ENCODE data around the gene DTHD1.

Gene DTHD1

DNA sequence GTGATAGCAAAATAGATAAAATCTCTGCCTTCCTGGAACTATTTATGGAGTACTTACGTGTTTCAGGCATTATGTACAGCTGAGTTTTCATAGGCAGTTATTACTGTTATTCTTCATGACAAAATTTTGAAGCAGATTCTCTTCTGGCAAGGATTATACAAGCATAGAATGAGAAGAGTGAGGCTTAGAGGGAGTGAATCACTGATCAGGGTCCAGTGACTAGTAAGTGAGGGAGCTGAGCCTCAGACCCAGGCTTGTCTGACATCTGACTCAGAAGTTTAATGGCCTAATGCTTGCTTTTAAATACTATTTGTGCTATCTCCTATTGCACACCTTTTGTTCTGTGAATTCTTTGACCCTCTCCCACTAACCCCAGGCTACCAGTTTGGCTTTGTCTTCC is 110.6 kb downstream of the DTHD1 start:
- Mint-ChIP-seq H3K36me3 (ENCODE audit: low read depth) (no peaks in the 10 kb centered on the region), H3K9me3 (no peaks in the 10 kb centered on the region), H3K4me3 (no peak overlapping the region), H3K27ac (no peak overlapping the region), H3K4me1 (no peaks in the 10 kb centered on the region), H3K27me3 (ENCODE audit: low read depth, poor library complexity) (no peaks in the 10 kb centered on the region)
- TF ChIP-seq, protein P1, sequence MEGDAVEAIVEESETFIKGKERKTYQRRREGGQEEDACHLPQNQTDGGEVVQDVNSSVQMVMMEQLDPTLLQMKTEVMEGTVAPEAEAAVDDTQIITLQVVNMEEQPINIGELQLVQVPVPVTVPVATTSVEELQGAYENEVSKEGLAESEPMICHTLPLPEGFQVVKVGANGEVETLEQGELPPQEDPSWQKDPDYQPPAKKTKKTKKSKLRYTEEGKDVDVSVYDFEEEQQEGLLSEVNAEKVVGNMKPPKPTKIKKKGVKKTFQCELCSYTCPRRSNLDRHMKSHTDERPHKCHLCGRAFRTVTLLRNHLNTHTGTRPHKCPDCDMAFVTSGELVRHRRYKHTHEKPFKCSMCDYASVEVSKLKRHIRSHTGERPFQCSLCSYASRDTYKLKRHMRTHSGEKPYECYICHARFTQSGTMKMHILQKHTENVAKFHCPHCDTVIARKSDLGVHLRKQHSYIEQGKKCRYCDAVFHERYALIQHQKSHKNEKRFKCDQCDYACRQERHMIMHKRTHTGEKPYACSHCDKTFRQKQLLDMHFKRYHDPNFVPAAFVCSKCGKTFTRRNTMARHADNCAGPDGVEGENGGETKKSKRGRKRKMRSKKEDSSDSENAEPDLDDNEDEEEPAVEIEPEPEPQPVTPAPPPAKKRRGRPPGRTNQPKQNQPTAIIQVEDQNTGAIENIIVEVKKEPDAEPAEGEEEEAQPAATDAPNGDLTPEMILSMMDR (IDR thresholded peaks at IDR 0.05): no peak
- DNase-seq: no peak

DNA sequence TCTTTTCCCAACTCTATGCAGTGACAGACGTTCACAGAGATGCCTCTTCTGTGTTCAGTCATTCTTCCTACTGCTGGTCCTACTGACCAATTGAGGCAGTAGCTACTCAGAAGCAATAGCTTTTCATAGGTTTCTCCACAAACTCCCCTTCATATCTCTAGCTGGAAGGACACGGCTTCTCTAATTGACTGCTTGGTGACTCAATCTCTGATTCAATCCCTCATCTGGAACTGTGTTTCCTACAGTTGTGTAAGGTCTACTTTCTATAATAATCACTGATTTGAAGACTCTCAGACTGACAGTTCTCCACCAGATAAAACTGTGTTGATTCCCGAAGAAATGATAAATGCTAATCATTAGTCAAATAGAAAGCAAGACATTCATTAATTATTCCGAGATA is 111.5 kb downstream of the DTHD1 start:
- H3K9me3 Mint-ChIP-seq: no peaks in the 10 kb centered on the region
- no peaks in the 10 kb centered on the region for H3K27me3 Mint-ChIP-seq (ENCODE audit: low read depth, poor library complexity)
- H3K4me3 Mint-ChIP-seq: no peak overlapping the region
- H3K27ac Mint-ChIP-seq: no peak overlapping the region
- H3K36me3 Mint-ChIP-seq (ENCODE audit: low read depth): no peaks in the 10 kb centered on the region
- TF ChIP-seq, protein P1 (IDR thresholded peaks at IDR 0.05): no peak
- no peak for DNase-seq
- no peaks in the 10 kb centered on the region for H3K4me1 Mint-ChIP-seq
